ENCODE measurements around the gene CTNNA2.
"Not testable (repeated sequence)": the region's sequence is repeated elsewhere in the genome, so short reads cannot be mapped to it uniquely, and the experiment has no call there.

CTNNA2 gene

GRCh38 chr2:80086831-80087230 lies 574.0 kb downstream of the CTNNA2 start:
- no peak for DNase-seq (ENCODE audit: low read depth)

GRCh38 chr2:80091237-80091636 lies 578.4 kb downstream of the CTNNA2 start:
- no peak for DNase-seq (ENCODE audit: low read depth)

GRCh38 chr2:80092474-80092873 lies 579.6 kb downstream of the CTNNA2 start:
- no peak for DNase-seq (ENCODE audit: low read depth)

- DNase-seq (ENCODE audit: low read depth) = not testable (repeated sequence)
Measured at GRCh38 chr2:80098503-80098902, 585.7 kb downstream of the CTNNA2 start.

- DNase-seq (ENCODE audit: low read depth) = no peak
Measured at GRCh38 chr2:80102026-80102425, 589.2 kb downstream of the CTNNA2 start.

- DNase-seq (ENCODE audit: low read depth) = no peak
Measured at GRCh38 chr2:80105015-80105640, 592.3 kb downstream of the CTNNA2 start.

GRCh38 chr2:80111185-80111584 lies 598.3 kb downstream of the CTNNA2 start:
- no peak for DNase-seq (ENCODE audit: low read depth)

- DNase-seq (ENCODE audit: low read depth) = no peak
Measured at GRCh38 chr2:80112790-80113189, 599.9 kb downstream of the CTNNA2 start.

- no peak for DNase-seq (ENCODE audit: low read depth)
Measured at GRCh38 chr2:80113399-80113798, 600.5 kb downstream of the CTNNA2 start.

- no peak for DNase-seq (ENCODE audit: low read depth)
Measured at GRCh38 chr2:80114812-80115211, 602.0 kb downstream of the CTNNA2 start.

- DNase-seq (ENCODE audit: low read depth) = no peak
Measured at GRCh38 chr2:80117401-80117800, 604.5 kb downstream of the CTNNA2 start.

- no peak for DNase-seq (ENCODE audit: low read depth)
Measured at GRCh38 chr2:80120866-80121265, 608.0 kb downstream of the CTNNA2 start.

GRCh38 chr2:80122675-80123074 lies 609.8 kb downstream of the CTNNA2 start:
- no peak for DNase-seq (ENCODE audit: low read depth)

- DNase-seq (ENCODE audit: low read depth) = no peak
Measured at GRCh38 chr2:80126596-80127189, 613.8 kb downstream of the CTNNA2 start.

- no peak for DNase-seq (ENCODE audit: low read depth)
Measured at GRCh38 chr2:80128080-80128479, 615.2 kb downstream of the CTNNA2 start.

- DNase-seq (ENCODE audit: low read depth) = no peak
Measured at GRCh38 chr2:80132281-80132680, 619.4 kb downstream of the CTNNA2 start.

GRCh38 chr2:80135001-80135400 lies 622.1 kb downstream of the CTNNA2 start:
- no peak for DNase-seq (ENCODE audit: low read depth)

- DNase-seq (ENCODE audit: low read depth) = no peak
Measured at GRCh38 chr2:80136338-80136737, 623.5 kb downstream of the CTNNA2 start.

GRCh38 chr2:80139001-80139400 lies 626.1 kb downstream of the CTNNA2 start:
- no peak for DNase-seq (ENCODE audit: low read depth)

GRCh38 chr2:80141007-80141726 lies 628.3 kb downstream of the CTNNA2 start:
- DNase-seq (ENCODE audit: low read depth) = no peak

- no peak for DNase-seq (ENCODE audit: low read depth)
Measured at GRCh38 chr2:80145499-80145898, 632.6 kb downstream of the CTNNA2 start.

- not testable (repeated sequence) for DNase-seq (ENCODE audit: low read depth)
Measured at GRCh38 chr2:80146757-80147156, 633.9 kb downstream of the CTNNA2 start.

GRCh38 chr2:80147690-80148089 lies 634.8 kb downstream of the CTNNA2 start:
- DNase-seq (ENCODE audit: low read depth) = no peak
